HG03432 (cell line): Measurements from ENCODE around the gene C4orf50.
"Not testable (repeated sequence)": the region's sequence is repeated elsewhere in the genome, so short reads cannot be mapped to it uniquely, and the experiment has no call there.

Source experiments
- ATAC-seq: cut with Tn5 transposase; IDR thresholded peaks from one replicate; pipeline ENCODE4 v1.9.1; 2021; ENCODE audit warnings: mild to moderate bottlenecking, moderate library complexity; ENCODE audit not compliant: unreplicated experiment

Gene C4orf50

GRCh38 chr4:5995901-5996623 is 22.2 kb downstream of the C4orf50 start:
- no peak for ATAC-seq

- ATAC-seq, result no peak
These were observed 24.1 kb downstream of the C4orf50 start for GRCh38 chr4:5993876-5994811.

- not testable (repeated sequence) for ATAC-seq
These were observed 24.9 kb downstream of the C4orf50 start for GRCh38 chr4:5993346-5993745.

GRCh38 chr4:5992828-5993321 is 25.4 kb downstream of the C4orf50 start:
- ATAC-seq, result no peak

DNA sequence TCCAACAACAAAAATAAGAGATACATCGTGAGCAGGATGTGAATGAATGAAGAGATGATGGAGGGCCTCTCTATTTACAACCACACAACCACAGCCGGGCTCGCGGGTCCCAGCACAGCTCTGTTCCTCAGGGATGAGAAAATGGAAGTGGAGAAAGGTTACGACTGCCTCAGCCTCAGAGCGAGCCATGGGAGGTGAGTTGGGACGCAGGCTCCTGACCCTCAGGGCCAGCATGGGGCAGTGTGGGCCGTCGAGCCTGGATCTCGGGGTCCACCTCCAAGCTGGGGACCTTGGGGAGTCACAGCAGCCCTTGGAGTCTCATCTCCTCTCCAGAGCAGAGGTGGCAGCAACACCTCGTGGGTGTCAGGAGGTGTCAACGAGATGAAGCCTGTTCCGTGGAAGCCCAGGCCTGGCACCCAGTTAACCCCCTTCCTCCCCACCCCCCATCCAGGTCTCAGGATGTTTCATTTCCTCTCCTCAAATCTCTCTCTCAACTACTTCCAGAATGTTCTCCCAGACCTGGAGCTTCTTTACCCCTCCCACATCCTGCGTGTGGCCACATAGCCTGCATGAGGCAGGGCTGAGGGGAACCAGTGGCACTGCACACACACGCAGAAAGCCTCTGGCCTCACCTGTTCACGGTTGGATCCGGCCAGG is 25.9 kb downstream of the C4orf50 start:
- no peak for ATAC-seq

GRCh38 chr4:5991405-5991804 is 26.8 kb downstream of the C4orf50 start:
- ATAC-seq, result no peak

- no peak for ATAC-seq
These were observed 27.6 kb downstream of the C4orf50 start for GRCh38 chr4:5990446-5991160.

- no peak for ATAC-seq
These were observed 28.7 kb downstream of the C4orf50 start for GRCh38 chr4:5989236-5990225.

DNA sequence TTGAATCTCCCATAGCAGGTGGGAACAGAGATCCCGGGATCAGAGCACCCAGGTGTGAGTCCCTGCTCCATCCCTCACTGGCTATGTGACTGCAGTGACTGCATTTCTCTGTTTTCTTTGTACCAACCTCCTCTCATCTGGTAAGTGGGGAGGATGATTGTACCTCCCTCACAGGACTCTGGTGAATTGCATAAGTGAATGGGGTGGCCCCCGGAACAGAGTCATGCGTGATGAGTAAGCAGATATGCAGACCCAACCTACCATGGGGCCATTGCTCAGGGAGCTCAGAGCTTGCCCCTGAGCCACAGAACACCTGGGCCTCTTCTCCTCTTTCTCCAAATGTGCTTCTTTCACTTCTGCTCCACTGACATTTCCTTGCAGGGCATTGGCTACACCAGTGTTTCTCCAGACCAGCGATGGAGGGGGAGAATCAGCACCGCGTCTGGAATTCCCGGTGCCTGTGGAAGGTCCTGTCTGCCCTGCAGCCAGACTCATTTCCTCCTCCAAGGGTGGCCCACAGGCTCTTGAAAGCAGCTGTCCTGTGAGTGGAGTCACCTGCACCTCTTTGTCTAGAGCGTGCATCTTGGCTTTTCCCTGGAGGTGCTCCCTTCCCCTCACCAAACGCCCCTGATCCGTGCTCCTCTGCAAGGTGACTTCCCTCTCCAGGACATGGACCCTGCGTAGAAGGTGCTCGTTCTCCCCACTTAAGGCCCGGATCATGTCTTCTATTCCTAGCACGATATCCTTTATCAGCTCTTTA is 30.0 kb downstream of the C4orf50 start:
- ATAC-seq, result no peak

DNA sequence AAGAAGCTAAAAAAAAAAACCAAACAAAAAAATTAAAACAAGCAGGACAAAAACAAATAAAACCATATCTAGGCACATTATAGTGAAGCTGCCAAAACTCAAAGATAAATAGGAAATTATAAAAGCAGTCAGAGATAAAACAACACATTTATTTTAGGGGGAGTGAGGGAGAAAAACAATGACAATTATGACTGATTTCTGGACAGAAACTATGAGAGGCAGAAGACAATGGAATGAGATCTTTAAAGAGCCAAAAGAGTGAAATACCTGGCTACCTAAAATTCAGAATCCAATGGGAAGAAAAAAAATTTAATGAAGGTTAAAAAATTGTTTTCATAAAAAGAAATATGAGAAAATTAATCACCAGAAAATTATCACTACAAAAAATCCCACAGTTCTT is 33.4 kb downstream of the C4orf50 start:
- ATAC-seq, result no peak

- no peak for ATAC-seq
These were observed 35.9 kb downstream of the C4orf50 start for GRCh38 chr4:5982156-5982973.

DNA sequence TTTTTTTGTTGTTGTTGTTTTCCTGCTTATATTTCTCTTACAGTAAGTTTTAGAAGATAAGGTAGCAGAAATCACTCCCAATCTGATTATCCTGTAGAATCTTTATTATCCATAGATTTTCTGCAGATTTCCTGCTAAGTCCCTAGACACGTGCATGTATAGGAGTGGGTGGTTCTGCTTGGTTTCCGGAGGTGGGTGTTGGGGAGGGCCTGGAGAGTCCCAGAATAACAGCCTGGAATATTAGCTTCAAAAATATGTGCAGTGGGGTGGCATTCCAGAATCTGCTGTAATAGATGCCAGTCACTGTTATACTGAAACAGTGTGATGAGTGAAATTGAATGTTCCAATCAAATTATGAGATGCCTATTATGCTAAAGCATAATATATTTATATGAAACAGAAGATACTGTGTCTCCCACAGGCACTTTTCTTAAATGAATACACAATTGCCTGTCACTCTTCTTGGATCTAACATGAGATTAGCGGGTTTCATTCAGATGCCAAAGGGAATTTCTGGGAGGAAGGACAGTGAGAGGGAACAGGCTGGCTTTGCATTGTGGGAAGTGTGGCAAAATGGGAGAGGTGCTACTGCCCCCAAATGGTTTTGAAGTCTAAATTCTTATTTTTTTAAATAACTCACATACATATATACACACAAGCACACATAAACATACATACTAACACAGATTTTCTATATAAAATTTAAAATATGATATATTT is 37.6 kb downstream of the C4orf50 start:
- ATAC-seq, result no peak

DNA sequence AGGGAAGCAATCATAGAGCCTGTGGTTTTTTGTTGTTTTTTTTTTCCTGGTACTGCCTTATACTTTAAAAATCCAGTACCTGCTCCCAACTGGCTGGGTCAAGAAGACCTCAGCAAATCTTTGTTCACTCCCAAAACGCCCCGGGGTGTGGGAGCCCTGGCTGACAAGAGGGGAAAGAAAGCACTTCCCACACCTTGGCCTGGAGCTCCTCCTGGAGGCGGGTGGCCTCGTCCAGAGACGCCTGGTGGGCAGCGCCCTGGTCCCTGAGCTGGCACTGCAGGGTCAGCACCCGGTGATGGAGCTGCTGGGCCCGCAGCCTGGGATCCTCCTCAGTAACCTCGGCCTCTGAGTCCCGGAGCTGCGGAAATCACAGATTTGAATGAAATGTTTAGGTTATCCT is 38.2 kb downstream of the C4orf50 start:
- ATAC-seq, result no peak

- no peak for ATAC-seq
These were observed 41.3 kb downstream of the C4orf50 start for GRCh38 chr4:5976921-5977320.

DNA sequence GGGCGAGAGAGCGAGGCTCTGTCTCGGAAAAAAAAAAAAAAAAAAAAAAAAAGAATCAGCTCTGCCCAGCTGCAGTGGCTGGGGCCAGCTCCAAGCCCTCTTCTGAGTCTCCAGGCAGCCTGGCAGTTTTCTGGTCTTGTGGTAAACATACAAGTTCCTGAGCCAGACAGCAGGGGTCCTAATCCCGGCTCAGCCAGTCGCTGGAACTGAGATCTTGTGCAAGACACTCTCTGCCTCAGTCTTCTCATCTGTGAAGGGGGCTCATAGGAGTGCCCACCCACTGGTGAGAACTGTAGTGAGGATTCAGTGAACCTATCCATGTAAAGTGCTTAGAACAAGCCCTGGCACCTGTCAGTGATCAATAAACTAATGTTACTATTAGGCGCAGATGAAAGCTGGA is 41.8 kb downstream of the C4orf50 start:
- ATAC-seq, result no peak

DNA sequence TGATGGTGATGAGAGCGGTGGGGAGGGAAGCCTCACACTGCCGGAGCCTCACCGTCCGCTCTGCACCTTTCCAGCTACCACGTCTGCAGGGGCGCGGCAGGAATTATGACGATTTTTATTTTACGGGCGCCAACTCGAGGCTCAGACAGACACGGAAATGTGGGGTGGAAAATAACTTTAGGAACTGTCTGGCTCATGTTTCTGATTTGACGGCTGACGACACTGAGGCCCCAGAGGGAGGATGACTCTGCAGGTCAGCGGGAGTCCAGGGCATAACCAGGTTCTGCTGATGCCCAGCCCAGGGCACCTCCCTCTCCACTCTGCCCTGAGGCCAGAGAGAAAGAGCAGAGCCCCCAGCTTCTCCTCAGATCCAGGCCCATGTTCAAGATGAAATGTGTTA is 43.9 kb downstream of the C4orf50 start:
- ATAC-seq, result no peak

DNA sequence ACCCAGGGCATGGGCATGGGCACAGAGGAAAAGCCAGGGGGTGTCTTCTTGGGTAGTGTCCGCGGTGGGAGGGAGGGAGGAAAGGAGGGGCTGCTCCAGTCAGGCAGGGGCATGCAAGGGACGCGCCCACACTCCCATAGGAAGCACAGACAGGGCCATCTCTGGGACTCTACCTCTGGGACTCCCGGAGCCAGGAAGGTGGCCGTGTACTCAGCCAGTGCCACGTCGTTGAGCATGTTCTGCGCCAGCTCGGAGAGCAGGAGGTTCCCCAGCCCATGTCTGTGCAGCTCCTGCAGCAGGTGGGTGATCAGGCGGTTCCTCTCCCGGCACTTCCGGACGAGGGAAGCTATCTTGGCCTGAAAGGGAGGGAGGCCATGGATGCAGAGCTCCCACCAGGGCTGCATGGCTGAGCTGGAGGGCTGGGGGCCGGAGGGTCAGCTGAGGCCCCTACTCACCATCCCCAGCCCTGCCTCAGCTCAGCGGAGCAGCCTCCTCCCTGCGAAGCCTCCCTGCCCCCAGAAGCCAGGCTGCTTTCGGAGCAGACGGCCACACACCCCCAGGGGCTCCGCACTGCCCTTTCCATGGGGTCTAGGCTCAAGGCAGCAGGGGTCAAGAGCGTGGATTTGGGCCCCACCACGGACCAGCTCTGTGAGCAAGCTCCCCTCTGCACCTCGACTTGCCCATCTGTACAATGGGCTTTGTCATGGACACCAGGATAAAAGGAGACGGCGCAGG is 44.6 kb downstream of the C4orf50 start:
- ATAC-seq, result no peak
